Panc1 (cell line): ENCODE data around the gene BHLHE40. TPM values are rescaled to one million over a fixed set of nuclear protein-coding genes. Genes with fewer than 3 reads are reported as not detected.

Experiments used
- ATAC-seq: fragments of 200-7000 bp; cut with Tn5 transposase; 2 replicates; pipeline ENCODE4 v1.9.1; 2020; ENCODE audit warnings: mild to moderate bottlenecking, moderate library complexity
- BruUV-seq: library from RNA; stranded (reverse); fragments of 400-500 nt; replicated peaks from 2 replicates; lab custom pipeline; 2021; lab: Mats Ljungman, UMichigan
- CTCF ChIA-PET: fragments of 300-600 bp; sonication (Branson Sonifier 250); formaldehyde crosslinking; loops from one replicate; lab custom pipeline; 2022; ENCODE audit warnings: antibody characterized with exemption; lab: Charles Lee
- POLR2A ChIA-PET: fragments of 300-600 bp; sonication (Branson Sonifier 250); formaldehyde crosslinking; loops from one replicate; lab custom pipeline; 2022; ENCODE audit warnings: antibody characterized with exemption; lab: Charles Lee
- DNase-seq: peaks from one replicate; pipeline ENCODE4 v3.0.0-alpha.2; 2010; ENCODE audit warnings: low read depth, low spot score
- H3K27ac ChIP-seq: 2 replicates; pipeline ENCODE4 v1.5.1; 2011; ENCODE audit warnings: mild to moderate bottlenecking, low read length, inconsistent platforms
- H3K27me3 ChIP-seq: fragments of 200-500 bp; sonication (Bioruptor generic); 2 replicates; pipeline ENCODE4 v1.6.0; 2014; ENCODE audit warnings: low read length, inconsistent platforms; ENCODE audit not compliant: control insufficient read depth, insufficient read depth
- H3K36me3 ChIP-seq: fragments of 200-500 bp; sonication (Bioruptor generic); 2 replicates; pipeline ENCODE4 v1.5.1; 2014; ENCODE audit warnings: inconsistent platforms, mild to moderate bottlenecking, low read length, moderate library complexity; ENCODE audit not compliant: control insufficient read depth, insufficient read depth
- H3K4me1 ChIP-seq: 2 replicates; pipeline ENCODE4 v1.5.1; 2011; ENCODE audit warnings: inconsistent platforms, mild to moderate bottlenecking, low read length, moderate library complexity; ENCODE audit not compliant: control insufficient read depth, insufficient read depth
- H3K4me3 ChIP-seq, 2 experiments: 2 replicates each; pipeline ENCODE4 v1.5.1; 2011 to 2012; ENCODE audit warnings: low read depth in 2 of 2, low read length in 2 of 2, mild to moderate bottlenecking in 2 of 2, inconsistent platforms in 1 of 2, moderate library complexity in 1 of 2
- H3K9me3 ChIP-seq: fragments of 200-500 bp; sonication (Bioruptor generic); 2 replicates; pipeline ENCODE4 v1.5.1; 2014; ENCODE audit warnings: low read depth, mild to moderate bottlenecking, inconsistent platforms, low read length, moderate library complexity; ENCODE audit not compliant: control insufficient read depth, insufficient read depth
- POLR2AphosphoS5 ChIP-seq: IDR thresholded peaks from 2 replicates; pipeline ENCODE4 v1.6.1; 2012; ENCODE audit warnings: mild to moderate bottlenecking, low read depth, low read length, moderate library complexity
- SIN3A ChIP-seq: IDR thresholded peaks from 2 replicates; pipeline ENCODE4 v1.6.1; 2012; ENCODE audit warnings: low read depth, mild to moderate bottlenecking, low read length, moderate library complexity, borderline replicate concordance; ENCODE audit not compliant: insufficient read depth
- TCF7L2 ChIP-seq: IDR thresholded peaks from 2 replicates; pipeline ENCODE4 v1.6.1; 2011; ENCODE audit warnings: mild to moderate bottlenecking, low read depth, low read length, inconsistent platforms
- in situ Hi-C: cut with HindIII; loops from 2 replicates; pipeline ENCODE4 v1.10.0; 2016; ENCODE audit warnings: low sequenced_read_pairs, low pct_unique_long_range_greater_than_20kb
- intact Hi-C: fragments of 100-400 bp; cut with micrococcal nuclease; formaldehyde crosslinking; loops from one replicate; pipeline ENCODE4 v1.10.0; 2022; ENCODE audit not compliant: unreplicated experiment
- total RNA-seq: library from RNA; stranded (reverse); gene quantifications from one replicate; pipeline ENCODE4 v1.2.1, GENCODE V29; 2021; ENCODE audit not compliant: unreplicated experiment
- TF ChIP-seq, protein P1 (sequence below): fragments of 450-650 bp; IDR thresholded peaks from 2 replicates; pipeline ENCODE4 v1.5.1; 2017; ENCODE audit warnings: mild to moderate bottlenecking
- TF ChIP-seq, protein P2 (sequence below), 2 experiments: IDR thresholded peaks; 2 replicates each; pipeline ENCODE4 v1.6.1; 2011 to 2012; ENCODE audit warnings: low read depth in 2 of 2, control low read depth in 1 of 2, low read length in 1 of 2, mild to moderate bottlenecking in 1 of 2, moderate library complexity in 1 of 2; ENCODE audit not compliant: insufficient read depth in 1 of 2

The BHLHE40 gene
- total RNA-seq, 1 experiment from 2014 or later: 78.4 TPM

DNA sequence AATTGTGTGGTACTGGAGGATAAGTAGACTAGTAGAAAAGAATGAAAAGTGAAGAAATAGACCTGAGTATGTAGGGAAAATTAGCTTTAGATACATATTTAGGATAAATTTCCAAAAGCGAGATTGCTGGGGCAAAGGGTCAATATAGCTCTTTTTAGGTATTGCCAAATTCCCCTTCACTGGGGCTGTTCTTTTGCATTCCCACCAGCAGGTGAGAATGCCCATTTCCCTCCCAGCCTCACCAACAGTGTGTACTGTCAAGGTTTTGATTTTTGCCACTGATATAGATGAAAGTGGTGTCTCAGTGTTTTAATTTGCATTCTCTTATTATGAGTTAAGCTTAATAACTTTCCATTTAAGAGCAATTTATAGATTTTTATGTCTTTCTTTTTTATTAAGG is 35.7 kb upstream of the BHLHE40 start:
- POLR2A ChIA-PET: no interaction called here
- intact Hi-C loops (no loop called here), in situ Hi-C loops (no loop called here)
- Histone ChIP-seq H3K4me1 (no peaks in the 10 kb centered on the region), H3K36me3 (peaks cover 2% of the 10 kb centered on the region; the same call in 1 of the 2 replicates), H3K27ac (no peak overlapping the region), H3K9me3 (no peaks in the 10 kb centered on the region), H3K27me3 (no peaks in the 10 kb centered on the region), H3K4me3 (no peak overlapping the region)
- DNase-seq: no peak
- no peak for ATAC-seq
- TF ChIP-seq, protein P1, sequence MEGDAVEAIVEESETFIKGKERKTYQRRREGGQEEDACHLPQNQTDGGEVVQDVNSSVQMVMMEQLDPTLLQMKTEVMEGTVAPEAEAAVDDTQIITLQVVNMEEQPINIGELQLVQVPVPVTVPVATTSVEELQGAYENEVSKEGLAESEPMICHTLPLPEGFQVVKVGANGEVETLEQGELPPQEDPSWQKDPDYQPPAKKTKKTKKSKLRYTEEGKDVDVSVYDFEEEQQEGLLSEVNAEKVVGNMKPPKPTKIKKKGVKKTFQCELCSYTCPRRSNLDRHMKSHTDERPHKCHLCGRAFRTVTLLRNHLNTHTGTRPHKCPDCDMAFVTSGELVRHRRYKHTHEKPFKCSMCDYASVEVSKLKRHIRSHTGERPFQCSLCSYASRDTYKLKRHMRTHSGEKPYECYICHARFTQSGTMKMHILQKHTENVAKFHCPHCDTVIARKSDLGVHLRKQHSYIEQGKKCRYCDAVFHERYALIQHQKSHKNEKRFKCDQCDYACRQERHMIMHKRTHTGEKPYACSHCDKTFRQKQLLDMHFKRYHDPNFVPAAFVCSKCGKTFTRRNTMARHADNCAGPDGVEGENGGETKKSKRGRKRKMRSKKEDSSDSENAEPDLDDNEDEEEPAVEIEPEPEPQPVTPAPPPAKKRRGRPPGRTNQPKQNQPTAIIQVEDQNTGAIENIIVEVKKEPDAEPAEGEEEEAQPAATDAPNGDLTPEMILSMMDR: peak; percentile 23; the same call in 1 of the 2 replicates
- TF ChIP-seq, protein P2, sequence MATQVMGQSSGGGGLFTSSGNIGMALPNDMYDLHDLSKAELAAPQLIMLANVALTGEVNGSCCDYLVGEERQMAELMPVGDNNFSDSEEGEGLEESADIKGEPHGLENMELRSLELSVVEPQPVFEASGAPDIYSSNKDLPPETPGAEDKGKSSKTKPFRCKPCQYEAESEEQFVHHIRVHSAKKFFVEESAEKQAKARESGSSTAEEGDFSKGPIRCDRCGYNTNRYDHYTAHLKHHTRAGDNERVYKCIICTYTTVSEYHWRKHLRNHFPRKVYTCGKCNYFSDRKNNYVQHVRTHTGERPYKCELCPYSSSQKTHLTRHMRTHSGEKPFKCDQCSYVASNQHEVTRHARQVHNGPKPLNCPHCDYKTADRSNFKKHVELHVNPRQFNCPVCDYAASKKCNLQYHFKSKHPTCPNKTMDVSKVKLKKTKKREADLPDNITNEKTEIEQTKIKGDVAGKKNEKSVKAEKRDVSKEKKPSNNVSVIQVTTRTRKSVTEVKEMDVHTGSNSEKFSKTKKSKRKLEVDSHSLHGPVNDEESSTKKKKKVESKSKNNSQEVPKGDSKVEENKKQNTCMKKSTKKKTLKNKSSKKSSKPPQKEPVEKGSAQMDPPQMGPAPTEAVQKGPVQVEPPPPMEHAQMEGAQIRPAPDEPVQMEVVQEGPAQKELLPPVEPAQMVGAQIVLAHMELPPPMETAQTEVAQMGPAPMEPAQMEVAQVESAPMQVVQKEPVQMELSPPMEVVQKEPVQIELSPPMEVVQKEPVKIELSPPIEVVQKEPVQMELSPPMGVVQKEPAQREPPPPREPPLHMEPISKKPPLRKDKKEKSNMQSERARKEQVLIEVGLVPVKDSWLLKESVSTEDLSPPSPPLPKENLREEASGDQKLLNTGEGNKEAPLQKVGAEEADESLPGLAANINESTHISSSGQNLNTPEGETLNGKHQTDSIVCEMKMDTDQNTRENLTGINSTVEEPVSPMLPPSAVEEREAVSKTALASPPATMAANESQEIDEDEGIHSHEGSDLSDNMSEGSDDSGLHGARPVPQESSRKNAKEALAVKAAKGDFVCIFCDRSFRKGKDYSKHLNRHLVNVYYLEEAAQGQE (IDR thresholded peaks at IDR 0.05; ENCODE audit: insufficient read depth in 1 of 2, low read depth in 2 of 2, low read length in 1 of 2): no peak
- no peak for TF ChIP-seq POLR2AphosphoS5
- BruUV-seq: no TSS peak
- CTCF ChIA-PET: interaction anchor here (0.7 kb wide), 1 partner anchor 11 kb away, joined by 3 read pairs; no protein-coding TSS in a partner anchor

DNA sequence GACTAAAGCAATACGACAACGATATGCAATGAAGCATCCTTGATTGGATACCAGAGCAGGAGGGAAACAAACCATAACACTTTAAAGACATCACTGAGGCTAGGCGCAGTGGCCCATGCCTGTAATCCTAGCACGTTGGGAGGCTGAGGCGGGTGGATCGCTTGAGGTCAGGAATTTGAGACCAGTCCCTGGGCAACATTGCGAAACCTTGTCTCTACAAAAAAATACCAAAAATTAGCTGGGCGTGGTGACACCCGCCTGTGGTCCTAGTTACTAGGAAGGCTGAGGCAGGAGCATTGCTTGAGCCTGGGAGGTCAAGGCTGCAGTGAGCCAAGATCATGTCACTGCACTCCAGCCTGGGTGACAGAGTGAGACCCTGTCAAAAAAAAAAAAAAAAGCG is 33.9 kb upstream of the BHLHE40 start:
- in situ Hi-C loops: no loop called here
- intact Hi-C loops: no loop called here

More for the DNA sequence above, 33.9 kb upstream of the BHLHE40 start:
- ChIA-PET CTCF (no interaction called here), POLR2A (interaction anchor here (0.6 kb wide), 1 partner anchor 43 kb away, joined by 3 read pairs; no protein-coding TSS in a partner anchor)
- Histone ChIP-seq H3K36me3 (peaks cover 2% of the 10 kb centered on the region; the same call in 1 of the 2 replicates), H3K4me1 (no peaks in the 10 kb centered on the region), H3K27me3 (no peaks in the 10 kb centered on the region), H3K9me3 (no peaks in the 10 kb centered on the region), H3K4me3 (no peak overlapping the region), H3K27ac (no peak overlapping the region)
- TF ChIP-seq, protein P2 (IDR thresholded peaks at IDR 0.05; ENCODE audit: insufficient read depth in 1 of 2, low read depth in 2 of 2, low read length in 1 of 2): no peak
- TF ChIP-seq SIN3A (no peak), POLR2AphosphoS5 (no peak), TCF7L2 (no peak)
- TF ChIP-seq, protein P1: no peak
- BruUV-seq: no TSS peak
- ATAC-seq (no peak), DNase-seq (no peak)
